ENCODE data around the gene PPP3CA. TPM values are rescaled to one million over a fixed set of nuclear protein-coding genes. Genes with fewer than 3 reads are reported as not detected.

The PPP3CA gene
- total RNA-seq, 2 experiments from 2014 or later: 25.9 to 32.4 TPM

GRCh38 chr4:101039367-101039766 is 308.0 kb downstream of the PPP3CA start:
- ChIA-PET POLR2A (no interaction called here), CTCF (interaction anchor here (0.6 kb wide), 1 partner anchor 1822 kb away, joined by 3 read pairs; no protein-coding TSS in a partner anchor)

DNA sequence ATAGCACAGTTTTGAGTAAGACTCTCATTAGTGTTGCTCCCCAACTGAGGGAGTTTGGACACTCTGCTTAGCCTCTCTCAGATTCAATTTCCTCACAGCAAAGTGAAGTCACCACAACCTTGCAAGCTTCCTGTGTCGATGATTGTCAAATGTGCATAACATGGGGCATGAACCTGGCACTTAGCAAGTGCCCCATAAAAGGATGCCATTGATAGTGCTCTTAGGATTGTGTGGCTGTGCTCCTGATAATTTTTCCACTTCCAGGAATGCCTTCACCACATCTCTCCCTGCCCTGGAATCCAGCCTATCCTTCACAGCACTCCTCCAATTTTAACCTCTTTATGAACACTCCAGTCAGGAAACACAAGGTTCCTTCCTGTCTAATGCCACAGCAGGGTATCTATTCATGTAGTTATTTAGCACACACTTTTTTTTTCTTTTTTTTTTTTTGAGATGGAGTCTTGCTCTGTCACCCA is 309.4 kb downstream of the PPP3CA start:
- CTCF ChIA-PET: no interaction called here
- POLR2A ChIA-PET: no interaction called here

DNA sequence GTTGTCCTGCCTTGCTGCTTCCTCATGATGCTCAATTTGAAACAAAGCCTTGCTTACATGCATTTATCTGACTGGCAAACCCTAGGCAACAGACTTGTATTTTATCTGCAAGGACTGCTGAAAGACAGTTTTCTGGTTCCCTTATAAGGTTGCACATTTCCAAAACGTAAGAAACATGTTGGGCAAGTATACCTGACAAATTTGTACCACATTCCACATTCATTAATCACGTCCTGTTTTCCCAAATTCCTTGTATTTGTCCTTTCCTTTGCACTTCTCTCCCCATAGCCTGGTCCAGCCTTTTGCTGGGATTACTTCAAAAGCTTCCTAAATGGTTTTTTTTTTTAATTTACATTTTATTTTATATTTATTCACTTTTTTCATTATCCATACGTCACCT is 310.1 kb downstream of the PPP3CA start:
- POLR2A ChIA-PET: no interaction called here
- CTCF ChIA-PET: no interaction called here

DNA sequence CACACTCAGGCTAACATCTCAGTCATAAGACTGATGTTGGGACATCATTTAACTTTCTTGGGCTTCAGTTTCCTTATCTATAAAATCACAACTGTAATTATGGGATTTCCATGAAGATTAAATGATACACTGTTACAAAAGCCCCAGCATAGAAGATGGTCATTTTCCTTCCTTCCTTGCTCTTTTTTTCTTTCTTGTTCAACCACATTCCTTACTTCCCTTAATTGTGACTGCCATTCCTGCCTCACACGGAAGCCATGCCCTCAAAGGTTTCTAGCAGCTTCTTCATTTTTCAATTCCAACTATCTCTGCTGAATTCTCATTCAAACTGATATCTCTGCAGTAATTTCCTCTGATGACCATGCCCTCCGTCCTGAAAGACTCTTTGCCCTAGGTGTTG is 311.8 kb downstream of the PPP3CA start:
- ChIA-PET POLR2A (no interaction called here), CTCF (interaction anchor here (0.7 kb wide), 1 partner anchor 17 kb away, joined by 3 read pairs; no protein-coding TSS in a partner anchor)

DNA sequence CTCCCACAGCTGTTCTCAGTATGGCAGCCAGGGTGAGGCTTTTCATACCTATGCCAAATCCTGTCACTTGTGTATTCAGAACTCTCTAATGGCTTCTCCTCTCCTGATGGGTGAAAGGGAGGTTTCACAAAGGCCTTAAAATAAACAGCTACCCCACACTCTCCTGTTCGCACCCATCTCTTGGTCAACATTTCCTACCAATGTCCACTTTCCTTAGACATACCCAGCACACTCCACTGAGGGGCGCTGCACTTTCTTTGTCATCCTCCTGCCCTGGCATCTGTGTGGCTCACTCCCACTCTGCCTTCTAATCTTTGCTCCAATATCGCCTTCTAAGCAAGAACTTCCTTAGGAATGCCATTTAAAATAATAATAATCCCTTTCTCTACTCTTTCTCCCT is 313.3 kb downstream of the PPP3CA start:
- POLR2A ChIA-PET: no interaction called here
- CTCF ChIA-PET: no interaction called here

- ChIA-PET CTCF (interaction anchor here (0.6 kb wide), 1 partner anchor 24 kb away, joined by 3 read pairs; no protein-coding TSS in a partner anchor), POLR2A (no interaction called here)
Observed at GRCh38 chr4:101032541-101032940, 314.8 kb downstream of the PPP3CA start.

GRCh38 chr4:101031971-101032370 is 315.4 kb downstream of the PPP3CA start:
- POLR2A ChIA-PET: no interaction called here
- CTCF ChIA-PET: interaction anchor here (0.6 kb wide), 1 partner anchor 23 kb away, joined by 3 read pairs; no protein-coding TSS in a partner anchor

- ChIA-PET POLR2A (no interaction called here), CTCF (interaction anchor here (0.7 to 0.8 kb wide), 2 partner anchors 27 to 109 kb away, joined by 3 to 5 read pairs; no protein-coding TSS in a partner anchor)
Observed at GRCh38 chr4:101028886-101029285, 318.4 kb downstream of the PPP3CA start.

GRCh38 chr4:101027721-101028120 is 319.6 kb downstream of the PPP3CA start:
- ChIA-PET POLR2A (no interaction called here), CTCF (no interaction called here)

DNA sequence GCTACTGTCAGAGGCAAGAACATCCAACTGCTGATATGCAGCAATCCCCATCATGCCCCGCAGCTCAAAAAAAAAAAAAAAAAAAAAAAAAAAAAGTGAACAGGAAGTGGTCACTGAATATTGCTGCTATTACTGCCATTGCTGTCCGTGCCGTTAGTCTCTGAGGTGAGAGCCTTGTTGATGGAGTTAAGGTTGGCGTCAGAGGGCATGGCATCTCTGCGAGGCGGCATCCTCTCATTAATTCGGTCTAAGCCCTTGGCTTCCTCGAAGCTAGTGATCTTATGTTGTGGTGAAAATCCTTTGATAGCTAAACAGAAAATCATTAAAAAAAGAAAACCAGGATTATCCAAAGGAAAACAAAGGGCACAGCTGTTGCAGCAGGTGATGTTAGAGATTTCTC is 321.6 kb downstream of the PPP3CA start:
- POLR2A ChIA-PET: interaction anchor here (0.6 kb wide), 1 partner anchor 1504 kb away, joined by 3 read pairs; no protein-coding TSS in a partner anchor
- CTCF ChIA-PET: interaction anchor here (0.6 kb wide), 2 partner anchors 750 to 1248 kb away, joined by 3 to 5 read pairs; no protein-coding TSS in a partner anchor

- CTCF ChIA-PET: no interaction called here
- POLR2A ChIA-PET: no interaction called here
Observed at GRCh38 chr4:101022151-101023024, 324.9 kb downstream of the PPP3CA start.

DNA sequence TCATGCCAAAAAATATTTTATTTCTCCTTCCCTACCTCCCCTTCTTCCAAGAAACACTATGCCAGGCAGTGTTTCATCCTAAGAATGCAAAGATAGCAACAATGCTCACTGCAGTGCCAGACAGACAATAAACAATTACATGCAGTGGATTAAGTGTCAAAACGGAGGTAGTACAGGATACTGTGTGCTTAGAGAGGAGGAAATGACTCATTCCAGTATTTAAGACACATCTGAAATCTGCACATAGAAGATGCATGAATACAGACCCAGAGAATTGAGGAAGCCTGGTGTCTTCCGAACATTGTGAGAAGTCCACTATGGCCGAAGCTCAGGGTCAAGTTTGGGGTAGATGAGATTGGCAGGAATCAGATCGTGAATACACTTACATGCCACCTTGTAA is 326.4 kb downstream of the PPP3CA start:
- POLR2A ChIA-PET: no interaction called here
- CTCF ChIA-PET: interaction anchor here (1.3 kb wide), 1 partner anchor 10 kb away, joined by 3 read pairs; no protein-coding TSS in a partner anchor

GRCh38 chr4:101019941-101020401 is 327.4 kb downstream of the PPP3CA start:
- POLR2A ChIA-PET: interaction anchor here (0.5 to 1.0 kb wide), 4 partner anchors 52 to 549 kb away, joined by 4 to 9 read pairs (median 5); no protein-coding TSS in a partner anchor

GRCh38 chr4:101019313-101019712 is 328.0 kb downstream of the PPP3CA start:
- CTCF ChIA-PET: no interaction called here

More at GRCh38 chr4:101019941-101020401, 327.4 kb downstream of the PPP3CA start:
- CTCF ChIA-PET: interaction anchor here (0.7 kb wide), 1 partner anchor 1601 kb away, joined by 3 read pairs; no protein-coding TSS in a partner anchor

DNA sequence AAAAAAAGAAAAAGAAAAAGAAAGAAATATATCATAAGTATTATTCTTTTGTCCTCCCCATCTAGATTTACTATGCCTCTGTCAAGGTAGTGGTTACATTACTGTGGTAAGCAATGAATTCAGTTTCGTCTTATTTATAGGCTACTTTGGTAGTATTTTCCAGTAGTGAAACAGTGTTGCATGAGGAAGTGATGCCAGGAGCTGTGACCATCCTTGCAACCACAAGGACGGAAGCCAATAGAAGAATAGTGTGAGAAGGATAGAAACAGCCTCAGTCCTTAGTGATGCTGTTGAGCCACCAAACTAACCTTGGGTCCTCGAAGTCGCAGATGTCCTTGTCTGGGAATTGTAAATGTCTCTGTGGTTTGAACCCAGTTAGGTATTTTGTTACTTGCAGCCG is 328.5 kb downstream of the PPP3CA start:
- POLR2A ChIA-PET: no interaction called here
- CTCF ChIA-PET: interaction anchor here (0.6 kb wide), 1 partner anchor 17 kb away, joined by 3 read pairs; no protein-coding TSS in a partner anchor

More at GRCh38 chr4:101019313-101019712, 328.0 kb downstream of the PPP3CA start:
- POLR2A ChIA-PET: interaction anchor here (0.7 to 1.0 kb wide), 2 partner anchors 84 to 122 kb away, joined by 4 to 5 read pairs; no protein-coding TSS in a partner anchor

- ChIA-PET CTCF (no interaction called here), POLR2A (interaction anchor here (0.7 kb wide), 1 partner anchor 1064 kb away, joined by 4 read pairs; no protein-coding TSS in a partner anchor)
Observed at GRCh38 chr4:101014417-101014816, 332.9 kb downstream of the PPP3CA start.

GRCh38 chr4:101010987-101011386 is 336.3 kb downstream of the PPP3CA start:
- ChIA-PET CTCF (no interaction called here), POLR2A (no interaction called here)

DNA sequence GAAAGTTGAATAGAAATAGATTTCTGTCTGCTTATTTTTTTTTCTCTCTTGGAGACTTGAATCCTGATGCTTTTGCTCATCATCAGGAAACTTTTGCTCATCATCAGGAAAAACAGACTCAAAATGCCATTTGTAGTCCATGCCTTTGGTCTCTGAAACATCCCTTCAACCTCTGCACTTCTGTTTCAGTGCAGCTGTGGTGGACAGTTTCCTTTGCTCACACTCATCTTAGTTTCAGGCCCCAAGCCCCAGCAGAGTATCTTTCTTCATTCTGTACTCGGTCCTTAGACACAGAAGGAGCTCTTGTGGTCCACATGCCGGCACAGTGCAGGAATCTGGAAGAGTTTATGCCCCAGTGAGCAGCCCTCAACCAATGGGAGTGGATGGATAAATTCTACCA is 337.9 kb downstream of the PPP3CA start:
- CTCF ChIA-PET: no interaction called here
- POLR2A ChIA-PET: no interaction called here

DNA sequence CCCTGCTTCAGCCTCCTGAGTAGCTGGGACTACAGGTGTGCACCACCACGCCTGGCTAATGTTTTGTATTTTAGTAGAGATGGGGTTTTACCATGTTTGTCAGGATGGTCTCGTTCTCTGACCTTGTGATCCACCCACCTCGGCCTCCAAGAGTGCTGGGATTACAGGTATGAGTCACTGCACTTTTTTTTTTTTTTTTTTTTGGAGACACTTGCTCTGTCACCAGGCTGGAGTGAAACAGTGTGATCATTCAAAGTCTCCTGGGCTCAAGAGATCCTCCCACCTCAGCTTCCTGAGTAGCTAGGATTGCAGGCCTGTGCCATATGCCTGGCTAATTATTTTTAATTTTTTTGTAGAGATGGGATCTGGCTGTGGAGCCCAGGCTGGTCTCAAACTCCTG is 338.8 kb downstream of the PPP3CA start:
- CTCF ChIA-PET: interaction anchor here (0.6 kb wide), 1 partner anchor 24 kb away, joined by 3 read pairs; no protein-coding TSS in a partner anchor
- POLR2A ChIA-PET: no interaction called here

DNA sequence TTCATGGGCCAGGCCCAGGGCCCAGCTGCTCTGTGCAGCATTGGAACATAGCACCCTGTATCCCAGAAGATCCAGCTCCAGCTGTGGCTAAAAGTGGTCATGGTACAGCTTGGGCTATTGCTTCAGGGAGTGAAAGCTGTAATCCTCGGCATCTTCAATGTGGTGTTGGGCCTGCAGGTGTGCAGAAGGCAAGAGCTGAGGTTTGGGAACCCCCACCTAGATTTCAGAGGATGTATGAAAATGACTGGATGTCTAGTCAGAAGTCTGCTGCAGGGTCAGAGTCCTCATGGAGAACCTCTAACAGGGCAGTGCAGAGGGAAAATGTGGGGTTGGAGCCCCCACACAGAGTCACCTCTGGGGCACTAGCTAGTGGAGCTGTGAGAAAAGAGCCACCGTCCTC is 341.7 kb downstream of the PPP3CA start:
- ChIA-PET POLR2A (no interaction called here), CTCF (no interaction called here)
